K562 (cell line): ENCODE results near the gene DYNC1H1. TPM values are rescaled to one million over a fixed set of nuclear protein-coding genes. Genes with fewer than 3 reads are reported as not detected.

Source experiments
- ATAC-seq: fragments of 200-7000 bp; cut with Tn5 transposase; 3 replicates; pipeline ENCODE4 v1.9.1; 2020; ENCODE audit warnings: moderate library complexity
- BruUV-seq: library from RNA; stranded (reverse); fragments of 400-500 nt; replicated peaks from 2 replicates; lab custom pipeline; 2021; lab: Mats Ljungman, UMichigan
- CTCF ChIA-PET: fragments of 300-600 bp; formaldehyde crosslinking; extraction: SDS; loops from one replicate; lab custom pipeline; 2021; ENCODE audit warnings: low intra/inter-chr PET ratio; lab: Yijun Ruan, JAX
- POLR2A ChIA-PET: fragments of 300-600, 350-650 bp; sonication (Branson Sonifier 250); formaldehyde crosslinking; extraction: SDS; loops from one replicate; lab custom pipeline; 2021; ENCODE audit warnings: antibody characterized with exemption, inconsistent platforms; lab: Yijun Ruan, JAX
- DNase-seq, 4 experiments: peaks; one replicate each; pipeline versions ENCODE4 v3.0.0 to v3.0.0-alpha.2; 2011 to 2018; ENCODE audit warnings: low spot score in 3 of 4, mixed read lengths in 3 of 4; ENCODE audit errors: extremely low read depth in 1 of 4
- FAIRE-seq: peaks from 2 replicates; lab custom pipeline; 2011; peaks lifted over from hg19 to GRCh38; lab: Jason Lieb, UNC
- H2AFZ ChIP-seq: 2 replicates; pipeline ENCODE4 v1.6.0; 2011; ENCODE audit warnings: low read depth, low read length, control low read depth, inconsistent platforms
- H3K27ac ChIP-seq: fragments of 200-600 bp; 3 replicates; pipeline ENCODE4 v1.8.0; 2011; ENCODE audit warnings: low read depth, mild to moderate bottlenecking, control low read depth, inconsistent platforms, low read length, moderate library complexity, mixed read lengths; ENCODE audit errors: extremely low read depth
- H3K27me3 ChIP-seq, 2 experiments: fragments of 300-600 bp in 1 of 2; 2 replicates in 1 of 2; 3 replicates in 1 of 2; pipeline versions ENCODE4 v1.6.0 to v1.8.0; 2011; ENCODE audit warnings: inconsistent platforms in 2 of 2, low read length in 2 of 2, mild to moderate bottlenecking in 1 of 2, mixed read lengths in 1 of 2, moderate library complexity in 1 of 2; ENCODE audit not compliant: control insufficient read depth in 2 of 2, insufficient read depth in 2 of 2
- H3K36me3 ChIP-seq: fragments of 300-600 bp; 3 replicates; pipeline ENCODE4 v1.8.0; 2011; ENCODE audit warnings: mild to moderate bottlenecking, low read length, inconsistent platforms; ENCODE audit not compliant: control insufficient read depth, insufficient read depth
- H3K4me1 ChIP-seq, 2 experiments: fragments of 200-600 bp in 1 of 2; replicated peaks in 1 of 2; 2 replicates in 1 of 2; 3 replicates in 1 of 2; pipeline versions ENCODE4 v1.5.1 to v1.8.0; 2011; ENCODE audit warnings: inconsistent platforms in 2 of 2, low read length in 2 of 2, mild to moderate bottlenecking in 1 of 2, mixed read lengths in 1 of 2, moderate library complexity in 1 of 2; ENCODE audit not compliant: control insufficient read depth in 2 of 2, insufficient read depth in 2 of 2
- H3K4me2 ChIP-seq: 2 replicates; pipeline ENCODE4 v1.6.1; 2011; ENCODE audit warnings: low read length, control low read depth, inconsistent platforms, mixed read lengths; ENCODE audit not compliant: insufficient read depth
- H3K4me3 ChIP-seq: fragments of 200-600 bp; sonication (generic), shearing (Covaris generic); 2 replicates; pipeline ENCODE4 v1.5.1; 2016; ENCODE audit warnings: control low read depth, inconsistent platforms
- H3K79me2 ChIP-seq: fragments of 200-600 bp; 3 replicates; pipeline ENCODE4 v1.8.0; 2011; ENCODE audit warnings: low read length, inconsistent platforms; ENCODE audit not compliant: control insufficient read depth, insufficient read depth
- H3K9ac ChIP-seq, 2 experiments: 2 replicates each; pipeline versions ENCODE4 v1.6.0 to v1.6.1; 2011; ENCODE audit warnings: low read depth in 2 of 2, low read length in 2 of 2, control low read depth in 1 of 2, inconsistent platforms in 1 of 2, mild to moderate bottlenecking in 1 of 2, mixed read lengths in 1 of 2; ENCODE audit not compliant: insufficient read depth in 1 of 2
- H3K9me1 ChIP-seq: one replicate; pipeline ENCODE4 v1.6.0; 2011; ENCODE audit warnings: inconsistent platforms, mild to moderate bottlenecking, low read length, moderate library complexity; ENCODE audit not compliant: control insufficient read depth, insufficient read depth
- H3K9me3 ChIP-seq: replicated peaks from 2 replicates; pipeline ENCODE4 v1.5.1; 2011; ENCODE audit warnings: low read depth, low read length, inconsistent platforms; ENCODE audit not compliant: control insufficient read depth, insufficient read depth
- H4K20me1 ChIP-seq: replicated peaks from 2 replicates; pipeline ENCODE4 v1.6.1; 2011; ENCODE audit warnings: low read length, inconsistent platforms, mixed read lengths; ENCODE audit not compliant: control insufficient read depth, insufficient read depth
- BCL6 ChIP-seq: fragments of 250-450 bp; sonication (Bioruptor Pico); IDR thresholded peaks from 2 replicates; pipeline ENCODE4 v1.4.0; 2020
- MCM2 ChIP-seq: fragments of 450-650 bp; IDR thresholded peaks from 2 replicates; pipeline ENCODE4 v1.6.1; 2017; ENCODE audit warnings: low read depth, mild to moderate bottlenecking
- MTA1 ChIP-seq: fragments of 450-650 bp; IDR thresholded peaks from 2 replicates; pipeline ENCODE4 v1.6.1; 2017; ENCODE audit warnings: borderline replicate concordance
- SUPT5H ChIP-seq: fragments of 450-650 bp; IDR thresholded peaks from 2 replicates; pipeline ENCODE4 v1.6.1; 2016
- XRCC5 ChIP-seq: fragments of 200-400 bp; formaldehyde crosslinking; IDR thresholded peaks from 2 replicates; pipeline ENCODE4 v1.6.1; 2017; ENCODE audit warnings: low read depth, mild to moderate bottlenecking, low read length
- ZBTB7A ChIP-seq: IDR thresholded peaks from 2 replicates; pipeline ENCODE4 v1.6.1; 2011; ENCODE audit warnings: low read depth, mild to moderate bottlenecking, low read length, moderate library complexity, borderline replicate concordance; ENCODE audit not compliant: control insufficient read depth
- ZNF133 ChIP-seq: fragments of 250-450 bp; sonication (Bioruptor Pico); IDR thresholded peaks from 2 replicates; pipeline ENCODE4 v1.4.0; 2020; ENCODE audit warnings: mild to moderate bottlenecking
- ZNF282 ChIP-seq: sonication (generic); formaldehyde crosslinking; IDR thresholded peaks from 2 replicates; pipeline ENCODE4 v1.8.1; 2023; ENCODE audit warnings: missing genetic modification reagents
- ZSCAN29 ChIP-seq: fragments of 450-650 bp; IDR thresholded peaks from 2 replicates; pipeline ENCODE4 v1.6.1; 2017
- WGBS: fragments of 100-300 bp; shearing (Covaris generic); methylation state at CpG from one replicate; pipeline ENCODE4 v1.1.6; 2016; ENCODE audit warnings: low coverage, mixed read lengths; ENCODE audit not compliant: insufficient coverage; ENCODE audit errors: missing lambda C conversion rate; 5-methylcytosine and 5-hydroxymethylcytosine counted together
- in situ Hi-C: fragments of 300-500 bp; cut with MboI; formaldehyde crosslinking; loops from 4 replicates; pipeline ENCODE4 v1.15.0; 2018; ENCODE audit warnings: inconsistent platforms, mixed read lengths
- intact Hi-C: fragments of 100-400 bp; cut with micrococcal nuclease; formaldehyde crosslinking; loops from 2 replicates; pipeline ENCODE4 v1.14.2; 2022
- polyA plus RNA-seq, 8 experiments: library from polyadenylated mRNA; depleted of rRNA in 4 of 8; stranded (reverse) in 5 of 8; unstranded in 3 of 8; fragments of >200 nt; fragmentation: Nextera tagmentation in 2 of 8; fragmentation: Illumina TruSeq in 1 of 8; extraction: Ambion mirVana in 2 of 8; extraction: Trizol in 1 of 8; gene quantifications; 2 replicates each; pipeline versions ENCODE4 v1.2.1 to v1.2.3, GENCODE V29; 2011 to 2014; ENCODE audit warnings: inconsistent platforms in 1 of 8, missing spikeins in 1 of 8
- total RNA-seq, 7 experiments: library from RNA; depleted of rRNA in 6 of 7; stranded (reverse); fragments of >200 nt in 6 of 7; fragmentation: Illumina TruSeq in 2 of 7; extraction: Trizol in 2 of 7; gene quantifications; 2 replicates each; pipeline versions ENCODE4 v1.2.1 to v1.2.3, GENCODE V29; 2011 to 2021; ENCODE audit warnings: low replicate concordance in 1 of 7
- TF ChIP-seq, protein P1 (sequence below): fragments of 450-650 bp; IDR thresholded peaks from 2 replicates; pipeline ENCODE4 v1.6.1; 2016; ENCODE audit warnings: missing biosample characterization, missing genetic modification characterization
- TF ChIP-seq, protein P2 (sequence below): fragments of 450-650 bp; IDR thresholded peaks from 2 replicates; pipeline ENCODE4 v1.6.1; 2016; ENCODE audit warnings: antibody characterized with exemption
- TF ChIP-seq, protein P3 (sequence below): sonication (generic); formaldehyde crosslinking; IDR thresholded peaks from 2 replicates; pipeline ENCODE4 v1.8.0; 2022; ENCODE audit warnings: mild to moderate bottlenecking, missing genetic modification reagents

The DYNC1H1 gene
- total and polyA plus RNA-seq, 9 of the 15 experiments (the other 6 are each of a cell fraction or from before 2014, with no cell fraction given): 31.9 to 335 (median 115) TPM

DNA sequence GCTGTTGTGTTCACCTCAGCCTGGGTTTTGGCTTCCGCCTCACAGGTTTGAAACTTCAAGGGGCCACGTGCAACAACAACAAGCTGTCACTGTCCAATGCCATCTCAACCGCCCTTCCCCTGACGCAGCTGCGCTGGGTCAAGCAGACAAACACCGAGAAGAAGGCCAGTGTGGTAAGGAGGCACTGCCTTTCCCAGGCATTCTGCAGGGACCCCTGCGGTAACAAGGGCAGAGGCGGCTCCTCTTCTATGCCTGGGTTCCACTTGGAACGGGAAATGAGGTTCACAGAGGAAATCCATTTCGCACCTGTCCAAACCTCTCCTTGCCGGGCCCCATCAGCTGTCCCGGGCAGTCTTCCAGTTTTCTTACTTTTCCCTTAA lies 85.6 kb downstream of the DYNC1H1 start (continued):
- TF ChIP-seq, protein P1, sequence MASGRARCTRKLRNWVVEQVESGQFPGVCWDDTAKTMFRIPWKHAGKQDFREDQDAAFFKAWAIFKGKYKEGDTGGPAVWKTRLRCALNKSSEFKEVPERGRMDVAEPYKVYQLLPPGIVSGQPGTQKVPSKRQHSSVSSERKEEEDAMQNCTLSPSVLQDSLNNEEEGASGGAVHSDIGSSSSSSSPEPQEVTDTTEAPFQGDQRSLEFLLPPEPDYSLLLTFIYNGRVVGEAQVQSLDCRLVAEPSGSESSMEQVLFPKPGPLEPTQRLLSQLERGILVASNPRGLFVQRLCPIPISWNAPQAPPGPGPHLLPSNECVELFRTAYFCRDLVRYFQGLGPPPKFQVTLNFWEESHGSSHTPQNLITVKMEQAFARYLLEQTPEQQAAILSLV (tag): no peak
- TF ChIP-seq, protein P2, sequence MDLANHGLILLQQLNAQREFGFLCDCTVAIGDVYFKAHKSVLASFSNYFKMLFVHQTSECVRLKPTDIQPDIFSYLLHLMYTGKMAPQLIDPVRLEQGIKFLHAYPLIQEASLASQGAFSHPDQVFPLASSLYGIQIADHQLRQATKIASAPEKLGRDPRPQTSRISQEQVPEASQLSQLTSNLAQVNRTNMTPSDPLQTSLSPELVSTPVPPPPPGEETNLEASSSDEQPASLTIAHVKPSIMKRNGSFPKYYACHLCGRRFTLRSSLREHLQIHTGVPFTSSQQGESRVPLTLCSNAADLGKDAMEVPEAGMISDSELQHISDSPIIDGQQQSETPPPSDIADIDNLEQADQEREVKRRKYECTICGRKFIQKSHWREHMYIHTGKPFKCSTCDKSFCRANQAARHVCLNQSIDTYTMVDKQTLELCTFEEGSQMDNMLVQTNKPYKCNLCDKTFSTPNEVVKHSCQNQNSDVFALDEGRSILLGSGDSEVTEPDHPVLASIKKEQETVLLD: no peak
- TF ChIP-seq MCM2 (no peak), ZSCAN29 (no peak), XRCC5 (no peak), MTA1 (no peak), SUPT5H (no peak)
- TF ChIP-seq, protein P3, sequence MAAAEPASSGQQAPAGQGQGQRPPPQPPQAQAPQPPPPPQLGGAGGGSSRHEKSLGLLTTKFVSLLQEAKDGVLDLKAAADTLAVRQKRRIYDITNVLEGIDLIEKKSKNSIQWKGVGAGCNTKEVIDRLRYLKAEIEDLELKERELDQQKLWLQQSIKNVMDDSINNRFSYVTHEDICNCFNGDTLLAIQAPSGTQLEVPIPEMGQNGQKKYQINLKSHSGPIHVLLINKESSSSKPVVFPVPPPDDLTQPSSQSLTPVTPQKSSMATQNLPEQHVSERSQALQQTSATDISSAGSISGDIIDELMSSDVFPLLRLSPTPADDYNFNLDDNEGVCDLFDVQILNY (CRISPR knock-in tag): no peak

DNA sequence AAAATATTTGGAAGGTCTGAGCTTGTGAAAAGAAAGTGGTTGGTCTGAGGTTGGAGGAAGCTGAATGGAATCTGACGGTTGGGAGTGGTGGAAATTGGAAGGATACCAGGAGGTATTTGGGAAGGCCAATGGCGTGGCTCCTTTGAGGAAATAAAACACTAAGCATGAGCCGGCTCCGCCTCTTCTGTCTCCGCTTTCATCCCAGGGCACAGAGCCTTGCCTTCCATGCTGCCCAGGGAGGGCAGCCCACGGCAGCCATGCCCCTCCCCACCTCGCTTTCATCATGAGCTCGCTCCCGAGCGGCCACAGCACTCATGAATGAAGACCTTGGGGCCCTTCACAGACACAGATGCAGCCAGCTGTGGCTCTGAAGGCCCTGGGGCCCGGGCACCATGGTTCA lies 86.3 kb downstream of the DYNC1H1 start:
- no peaks in the 10 kb centered on the region for H3K9me3 ChIP-seq
- no peaks in the 10 kb centered on the region for H3K27me3 ChIP-seq
- no peak overlapping the region for H3K27ac ChIP-seq
- FAIRE-seq (no peak), ATAC-seq (no peak), DNase-seq (no peak)
- H3K4me2 ChIP-seq: no peak overlapping the region
- peaks cover 57% of the 10 kb centered on the region; the same call in 2 of the 3 replicates for H3K36me3 ChIP-seq
- H3K79me2 ChIP-seq: no peaks in the 10 kb centered on the region
- ChIA-PET CTCF (no interaction called here), POLR2A (interaction anchor here (0.8 kb wide), 1 partner anchor 102 kb away, joined by 3 read pairs; no protein-coding TSS in a partner anchor)
- TF ChIP-seq BCL6 (no peak), ZBTB7A (no peak), ZNF282 (no peak), ZNF133 (CRISPR knock-in tag) (no peak)
- H3K9ac ChIP-seq: no peak overlapping the region
- 95% methylated on average over 4 of the region's 11 CpGs for WGBS
- intact Hi-C loops: no loop called here
- no peaks in the 10 kb centered on the region for H3K9me1 ChIP-seq
- H3K4me1 ChIP-seq: peaks cover 0 to 19% of the 10 kb centered on the region in 2 experiments; a peak in 2 of 5 replicates
- no peak overlapping the region for H2AFZ ChIP-seq
- no TSS peak for BruUV-seq
- H4K20me1 ChIP-seq: no peaks in the 10 kb centered on the region
- in situ Hi-C loops: no loop called here
- H3K4me3 ChIP-seq: no peak overlapping the region
